T-helper 2 cell treated with Interferon-gamma antibody and Interleukin-4, amounts not matched to agents 5 μg/mL and 100 μg/mL, for 36 hours (primary cell): ENCODE data around the gene RAB11FIP5.
"Not testable (repeated sequence)": the region's sequence is repeated elsewhere in the genome, so short reads cannot be mapped to it uniquely, and the experiment has no call there.

Experiments
- DNase-seq: peaks from one replicate; pipeline ENCODE4 v3.0.0; 2021; ENCODE audit warnings: low spot score
- H3K27ac Mint-ChIP-seq: one replicate; pipeline ENCODE4 v1.8.0; 2021; ENCODE audit warnings: mild to moderate bottlenecking, mixed read lengths
- H3K27me3 Mint-ChIP-seq: one replicate; pipeline ENCODE4 v1.8.0; 2021; ENCODE audit warnings: low read depth, mixed read lengths
- H3K36me3 Mint-ChIP-seq: one replicate; pipeline ENCODE4 v1.8.0; 2021; ENCODE audit warnings: low read depth, mixed read lengths
- H3K4me1 Mint-ChIP-seq: one replicate; pipeline ENCODE4 v1.8.0; 2021; ENCODE audit warnings: low read depth, mixed read lengths
- H3K4me3 Mint-ChIP-seq: one replicate; pipeline ENCODE4 v1.8.0; 2022; ENCODE audit warnings: mild to moderate bottlenecking, moderate library complexity, mixed read lengths
- H3K9me3 Mint-ChIP-seq: one replicate; pipeline ENCODE4 v1.8.0; 2021; ENCODE audit warnings: mixed read lengths

RAB11FIP5 gene

GRCh38 chr2:73119611-73120239, 7.0 kb upstream of the RAB11FIP5 start:
- H3K9me3 Mint-ChIP-seq, H3K36me3 Mint-ChIP-seq, H3K27ac Mint-ChIP-seq, DNase-seq, H3K4me3 Mint-ChIP-seq, H3K4me1 Mint-ChIP-seq: not testable (repeated sequence)
- H3K27me3 Mint-ChIP-seq, result peaks cover 34% of the 10 kb centered on the region

GRCh38 chr2:73117441-73117840, 4.7 kb upstream of the RAB11FIP5 start:
- peaks cover 23% of the 10 kb centered on the region for H3K27me3 Mint-ChIP-seq
- H3K27ac Mint-ChIP-seq, result no peak overlapping the region
- no peak overlapping the region for H3K4me3 Mint-ChIP-seq
- no peaks in the 10 kb centered on the region for H3K4me1 Mint-ChIP-seq
- no peaks in the 10 kb centered on the region for H3K36me3 Mint-ChIP-seq
- H3K9me3 Mint-ChIP-seq, result no peaks in the 10 kb centered on the region
- no peak for DNase-seq

GRCh38 chr2:73116182-73116960, 3.6 kb upstream of the RAB11FIP5 start:
- no peaks in the 10 kb centered on the region for H3K36me3 Mint-ChIP-seq
- no peaks in the 10 kb centered on the region for H3K9me3 Mint-ChIP-seq
- peaks cover 6% of the 10 kb centered on the region for H3K4me1 Mint-ChIP-seq
- H3K27me3 Mint-ChIP-seq, result peaks cover 22% of the 10 kb centered on the region
- H3K4me3 Mint-ChIP-seq, result no peak overlapping the region
- no peak for DNase-seq
- H3K27ac Mint-ChIP-seq, result no peak overlapping the region

- DNase-seq, result no peak
- peaks cover 19% of the 10 kb centered on the region for H3K4me1 Mint-ChIP-seq
- H3K4me3 Mint-ChIP-seq, result peak overlapping the region; percentile 37
- H3K27ac Mint-ChIP-seq, result no peak overlapping the region
- H3K27me3 Mint-ChIP-seq, result peaks cover 24% of the 10 kb centered on the region
- H3K9me3 Mint-ChIP-seq, result no peaks in the 10 kb centered on the region
- no peaks in the 10 kb centered on the region for H3K36me3 Mint-ChIP-seq
Measured at GRCh38 chr2:73114273-73114867, 1.6 kb upstream of the RAB11FIP5 start.

DNA sequence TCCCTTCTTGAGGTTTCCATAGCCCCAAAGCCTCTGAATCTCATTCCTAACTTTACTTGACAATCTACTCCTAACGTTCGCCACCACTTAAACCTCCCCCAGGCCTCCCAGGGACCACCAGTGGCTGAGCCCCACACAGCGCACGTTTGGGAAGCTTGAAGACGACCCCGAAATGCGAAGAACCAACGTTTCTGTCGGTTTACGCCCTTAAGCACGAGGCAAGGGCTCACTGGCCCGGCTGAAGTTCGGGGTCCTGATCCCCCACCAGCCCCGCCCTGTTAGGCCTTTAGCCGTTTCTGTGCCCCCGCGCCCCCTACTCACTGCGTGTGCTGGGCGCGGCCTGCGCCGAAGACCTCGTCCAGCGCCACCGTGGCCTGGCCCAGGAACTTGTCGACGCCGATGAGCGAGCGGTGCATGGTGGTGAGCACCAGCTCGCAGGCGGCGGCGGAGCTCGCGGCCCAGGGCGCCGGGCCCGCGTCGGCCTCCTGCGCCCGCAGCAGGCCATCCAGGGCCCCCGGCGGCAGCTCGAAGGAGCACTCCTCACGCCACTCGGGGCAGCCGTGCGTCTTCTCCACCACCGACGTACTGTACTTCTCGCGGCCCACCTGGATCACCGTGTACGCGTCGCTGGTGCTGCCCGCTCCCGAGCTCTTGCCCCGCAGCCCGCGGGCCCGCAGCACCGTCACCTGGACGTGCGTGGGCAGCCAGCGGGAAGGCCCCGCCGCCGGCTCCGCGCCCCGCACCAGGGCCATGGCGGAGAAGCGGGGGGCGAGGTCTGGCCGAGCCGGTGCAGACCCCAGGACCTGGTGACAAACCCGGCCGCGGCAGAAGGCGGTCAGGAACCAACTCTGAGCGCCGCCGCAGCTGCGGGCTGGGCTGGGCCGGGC, 479 bp downstream of the RAB11FIP5 start:
- H3K27ac Mint-ChIP-seq, result peak overlapping the region; percentile 74

DNA sequence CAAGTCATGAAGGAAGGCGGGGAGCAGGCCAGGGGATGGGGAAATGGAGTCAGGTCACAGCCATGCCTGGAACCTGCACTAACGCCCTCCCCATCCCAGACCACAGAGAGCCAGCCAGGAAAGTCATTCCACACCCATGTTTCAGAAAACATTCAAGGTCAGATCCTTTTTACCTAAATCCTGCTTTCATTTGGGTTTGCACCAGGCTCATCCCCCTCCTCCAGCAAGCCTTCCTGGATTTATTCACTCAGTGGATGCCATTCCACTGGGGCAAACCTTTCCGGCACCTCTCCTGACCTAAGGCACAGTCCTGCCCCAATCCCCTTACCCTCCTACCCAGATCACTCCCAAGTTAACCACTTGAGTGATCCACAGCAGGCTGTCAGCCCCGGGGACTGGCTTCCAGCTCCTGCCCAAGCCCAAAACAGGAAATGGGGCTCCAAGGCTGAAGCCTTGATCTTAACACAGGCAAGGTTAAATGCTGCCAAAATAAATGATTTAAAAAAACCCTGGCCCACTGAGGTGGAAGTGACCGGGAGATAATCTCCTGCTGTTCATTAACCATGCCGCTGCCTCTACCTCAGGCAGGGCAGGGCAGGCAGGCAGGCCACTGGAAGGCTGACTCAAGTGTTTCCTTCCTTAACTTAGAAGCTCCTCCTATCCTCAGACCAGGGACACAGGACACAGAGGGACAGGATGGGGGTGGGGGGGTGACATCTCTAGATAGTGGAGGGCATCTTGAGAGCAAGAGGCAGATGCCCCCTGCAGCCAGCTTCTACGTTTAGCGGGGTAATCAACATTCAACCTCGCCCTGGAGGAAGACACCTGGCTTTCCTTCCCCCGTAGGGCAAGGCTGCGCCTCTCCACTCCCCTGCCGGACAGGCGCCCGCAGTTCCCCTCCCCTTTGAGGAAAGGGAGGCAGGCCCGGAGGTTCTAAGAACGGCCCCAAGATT, 1.4 kb downstream of the RAB11FIP5 start:
- Mint-ChIP-seq H3K27me3 (peaks cover 19% of the 10 kb centered on the region), H3K36me3 (no peaks in the 10 kb centered on the region), H3K4me1 (peaks cover 26% of the 10 kb centered on the region), H3K27ac (peak overlapping the region; percentile 74), H3K4me3 (peak overlapping the region; percentile 82), H3K9me3 (no peaks in the 10 kb centered on the region)
- no peak for DNase-seq

More for the DNA sequence above, 479 bp downstream of the RAB11FIP5 start:
- H3K4me3 Mint-ChIP-seq, result peak overlapping the region; percentile 82
- peak; percentile 11 for DNase-seq
- peaks cover 24% of the 10 kb centered on the region for H3K27me3 Mint-ChIP-seq
- no peaks in the 10 kb centered on the region for H3K36me3 Mint-ChIP-seq
- peaks cover 22% of the 10 kb centered on the region for H3K4me1 Mint-ChIP-seq
- no peaks in the 10 kb centered on the region for H3K9me3 Mint-ChIP-seq

- H3K4me1 Mint-ChIP-seq, result peaks cover 26% of the 10 kb centered on the region
- DNase-seq, result no peak
- no peak overlapping the region for H3K27ac Mint-ChIP-seq
- peak overlapping the region; percentile 82 for H3K4me3 Mint-ChIP-seq
- H3K36me3 Mint-ChIP-seq, result no peaks in the 10 kb centered on the region
- no peaks in the 10 kb centered on the region for H3K9me3 Mint-ChIP-seq
- H3K27me3 Mint-ChIP-seq, result peaks cover 17% of the 10 kb centered on the region
Measured at GRCh38 chr2:73110168-73111072, 2.3 kb downstream of the RAB11FIP5 start.

DNA sequence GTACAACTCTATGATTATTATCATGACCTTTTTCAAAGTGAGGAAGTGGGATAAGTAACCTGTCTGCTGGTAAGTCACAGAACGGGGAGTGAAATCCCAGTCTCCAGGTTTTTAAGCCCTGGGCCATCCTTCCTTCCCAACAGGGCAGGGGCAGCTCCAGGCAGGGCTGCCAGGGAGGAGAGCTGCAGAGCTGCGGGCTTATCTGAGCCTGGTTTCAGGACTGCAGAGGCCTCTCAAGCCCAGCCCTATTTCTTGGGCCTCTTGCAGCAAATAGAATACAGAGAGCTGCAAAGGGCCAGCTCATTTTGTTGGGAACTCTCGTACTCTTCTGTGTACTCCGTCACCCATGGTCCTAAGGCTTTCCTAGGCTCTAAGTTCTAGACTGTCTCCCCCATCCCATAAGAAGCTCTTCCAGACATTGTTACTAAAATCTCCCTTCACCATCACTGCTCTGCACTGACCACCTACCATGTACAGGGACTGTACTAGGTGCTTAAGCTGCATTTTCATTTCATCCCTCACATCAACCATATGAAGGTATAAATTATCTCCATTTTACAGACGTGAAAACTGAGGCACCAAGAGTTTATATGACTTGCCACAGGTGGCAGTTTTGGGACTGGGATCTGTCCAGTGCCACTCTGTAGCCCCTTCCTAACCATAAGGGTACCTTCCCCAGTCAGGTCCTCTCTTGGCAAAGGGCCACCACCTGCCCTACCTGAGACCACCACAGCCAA, 3.1 kb downstream of the RAB11FIP5 start:
- Mint-ChIP-seq H3K4me3 (no peak overlapping the region), H3K27me3 (peaks cover 15% of the 10 kb centered on the region), H3K9me3 (no peaks in the 10 kb centered on the region), H3K36me3 (no peaks in the 10 kb centered on the region), H3K4me1 (peaks cover 26% of the 10 kb centered on the region), H3K27ac (no peak overlapping the region)
- DNase-seq, result no peak

- DNase-seq, result no peak
- peaks cover 10% of the 10 kb centered on the region for H3K27me3 Mint-ChIP-seq
- no peaks in the 10 kb centered on the region for H3K9me3 Mint-ChIP-seq
- H3K36me3 Mint-ChIP-seq, result no peaks in the 10 kb centered on the region
- peaks cover 38% of the 10 kb centered on the region for H3K4me1 Mint-ChIP-seq
- peak overlapping the region; percentile 18 for H3K27ac Mint-ChIP-seq
- H3K4me3 Mint-ChIP-seq, result peak overlapping the region; percentile 20
Measured at GRCh38 chr2:73107211-73107926, 5.4 kb downstream of the RAB11FIP5 start.

DNA sequence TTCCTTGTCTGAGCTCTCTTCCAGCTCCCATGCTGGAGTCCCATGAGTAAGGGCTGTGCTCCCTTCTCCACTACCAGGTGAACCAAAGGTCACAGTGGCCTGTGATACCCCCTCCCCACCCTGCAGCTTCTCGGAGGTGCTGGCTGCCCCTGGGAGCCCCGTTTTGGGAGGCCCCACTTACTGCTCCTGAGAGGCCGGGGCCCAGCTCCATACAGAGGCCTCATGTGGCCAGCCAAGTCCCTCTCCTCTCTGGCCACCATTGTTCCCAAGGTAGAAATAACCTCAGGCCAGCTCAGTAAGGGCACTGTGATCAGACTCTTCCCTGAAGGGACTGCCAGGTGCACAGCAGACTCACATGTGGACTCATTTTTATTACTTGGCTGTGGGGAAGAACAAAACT, 6.0 kb downstream of the RAB11FIP5 start:
- no peaks in the 10 kb centered on the region for H3K36me3 Mint-ChIP-seq
- H3K9me3 Mint-ChIP-seq, result no peaks in the 10 kb centered on the region
- H3K27ac Mint-ChIP-seq, result peak overlapping the region; percentile 18
- H3K4me1 Mint-ChIP-seq, result peaks cover 39% of the 10 kb centered on the region
- DNase-seq, result no peak
- peaks cover 10% of the 10 kb centered on the region for H3K27me3 Mint-ChIP-seq
- peak overlapping the region; percentile 3 for H3K4me3 Mint-ChIP-seq

DNA sequence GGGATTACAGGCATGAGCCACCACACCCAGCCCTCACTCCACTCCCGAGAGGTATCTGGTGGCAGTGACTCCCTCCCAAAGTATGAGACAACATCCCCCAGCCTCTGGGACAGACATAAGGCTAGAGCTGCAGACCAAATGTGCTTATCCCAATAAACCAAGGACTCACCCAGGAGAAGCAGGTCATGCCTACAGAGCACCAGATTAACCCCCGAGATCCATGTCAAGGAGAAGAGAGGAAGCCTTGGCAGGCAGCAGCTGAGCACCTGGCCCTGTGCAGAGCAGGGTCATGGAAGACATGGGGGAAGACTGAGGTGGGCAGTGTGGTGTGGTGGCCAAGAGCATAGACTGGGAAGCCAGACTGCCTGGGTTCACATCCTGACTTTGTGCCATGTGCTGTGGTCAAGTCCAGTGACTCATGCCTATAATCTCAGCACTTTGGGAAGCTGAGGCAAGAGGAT, 7.2 kb downstream of the RAB11FIP5 start:
- Mint-ChIP-seq H3K27ac (no peak overlapping the region), H3K9me3 (no peaks in the 10 kb centered on the region), H3K4me1 (peaks cover 28% of the 10 kb centered on the region), H3K27me3 (peaks cover under 1% of the 10 kb centered on the region), H3K36me3 (no peaks in the 10 kb centered on the region), H3K4me3 (no peak overlapping the region)
- DNase-seq, result no peak
